HepG2 (cell line): ENCODE data around the gene PHOSPHO2. TPM values are rescaled to one million over a fixed set of nuclear protein-coding genes. Genes with fewer than 3 reads are reported as not detected.
A peak's percentile ranks its signal among the peaks of the same experiment; 100 is the strongest.

Experiments
- ATAC-seq: fragments of 200-7000 bp; cut with Tn5 transposase; 3 replicates; pipeline ENCODE4 v1.9.1; 2020; ENCODE audit warnings: mild to moderate bottlenecking, moderate library complexity
- BruUV-seq: library from RNA; stranded (reverse); fragments of 400-500 nt; replicated peaks from 2 replicates; lab custom pipeline; 2021; lab: Mats Ljungman, UMichigan
- CTCF ChIA-PET: fragments of 300-600 bp; formaldehyde crosslinking; extraction: SDS; loops from one replicate; lab custom pipeline; 2021; ENCODE audit warnings: low total read pairs, inconsistent platforms, low intra/inter-chr PET ratio; lab: Yijun Ruan, JAX
- POLR2A ChIA-PET: fragments of 350-600 bp; sonication (Branson Sonifier 250); formaldehyde crosslinking; loops from one replicate; lab custom pipeline; 2020; ENCODE audit warnings: antibody characterized with exemption, inconsistent platforms; lab: Yijun Ruan, JAX
- DNase-seq: peaks from one replicate; pipeline ENCODE4 v3.0.0-alpha.2; 2015; ENCODE audit warnings: low spot score
- FAIRE-seq: peaks from 3 replicates; lab custom pipeline; 2011; peaks lifted over from hg19 to GRCh38; lab: Jason Lieb, UNC
- H2AFZ ChIP-seq: one replicate; pipeline ENCODE4 v1.6.1; 2011; ENCODE audit warnings: low read length, inconsistent platforms
- H3K27ac ChIP-seq: fragments of 300-600 bp; 3 replicates; pipeline ENCODE4 v1.8.0; 2011; ENCODE audit warnings: mixed run types, mild to moderate bottlenecking, mixed read lengths, low read length, inconsistent platforms; ENCODE audit not compliant: insufficient read depth; ENCODE audit errors: extremely low read length
- H3K27me3 ChIP-seq, 2 experiments: fragments of 200-600 bp in 1 of 2; 2 replicates in 1 of 2; 3 replicates in 1 of 2; pipeline versions ENCODE4 v1.6.0 to v1.8.0; 2011; ENCODE audit warnings: low read length in 2 of 2, mild to moderate bottlenecking in 2 of 2, moderate library complexity in 2 of 2, inconsistent platforms in 1 of 2; ENCODE audit not compliant: insufficient read depth in 2 of 2, control insufficient read depth in 1 of 2
- H3K36me3 ChIP-seq, 2 experiments: fragments of 200-600 bp in 1 of 2; replicated peaks in 1 of 2; 2 replicates in 1 of 2; 3 replicates in 1 of 2; pipeline versions ENCODE4 v1.5.1 to v1.8.0; 2011; ENCODE audit warnings: low read length in 2 of 2, inconsistent platforms in 1 of 2; ENCODE audit not compliant: insufficient read depth in 2 of 2, control insufficient read depth in 1 of 2
- H3K4me1 ChIP-seq: 2 replicates; pipeline ENCODE4 v1.5.1; 2012; ENCODE audit warnings: low read length, inconsistent platforms; ENCODE audit not compliant: insufficient read depth
- H3K4me2 ChIP-seq: 2 replicates; pipeline ENCODE4 v1.6.0; 2011; ENCODE audit warnings: low read depth, low read length, inconsistent platforms
- H3K4me3 ChIP-seq, 3 experiments: fragments of 200-600 bp in 1 of 3; sonication (generic), shearing (Covaris generic) in 1 of 3; replicated peaks in 1 of 3; 2 replicates each; pipeline ENCODE4 v1.5.1; 2011 to 2016; ENCODE audit warnings: low read length in 3 of 3, inconsistent platforms in 2 of 3, low read depth in 2 of 3, mild to moderate bottlenecking in 2 of 3, control low read depth in 1 of 3, mixed read lengths in 1 of 3; ENCODE audit not compliant: insufficient read depth in 1 of 3
- H3K79me2 ChIP-seq: one replicate; pipeline ENCODE4 v1.6.1; 2011; ENCODE audit warnings: low read length, inconsistent platforms; ENCODE audit not compliant: insufficient read depth
- H3K9ac ChIP-seq: 2 replicates; pipeline ENCODE4 v1.6.0; 2011; ENCODE audit warnings: mild to moderate bottlenecking, low read depth, low read length, inconsistent platforms; ENCODE audit not compliant: insufficient read depth
- H3K9me3 ChIP-seq: 2 replicates; pipeline ENCODE4 v1.5.1; 2012; ENCODE audit warnings: mild to moderate bottlenecking, low read length
- H4K20me1 ChIP-seq: 2 replicates; pipeline ENCODE4 v1.6.0; 2011; ENCODE audit warnings: inconsistent platforms, mild to moderate bottlenecking, low read length, moderate library complexity; ENCODE audit not compliant: insufficient read depth
- KAT7 ChIP-seq: IDR thresholded peaks from 2 replicates; pipeline ENCODE4 v1.6.1; 2018; ENCODE audit warnings: borderline replicate concordance, missing compliant biosample characterization
- NFYC ChIP-seq: IDR thresholded peaks from 2 replicates; pipeline ENCODE4 v1.6.1; 2016; ENCODE audit warnings: missing genetic modification reagents, missing compliant biosample characterization
- POLR2A ChIP-seq, 2 experiments: IDR thresholded peaks; 2 replicates each; pipeline ENCODE4 v1.6.1; 2011; ENCODE audit warnings: low read depth in 2 of 2, low read length in 2 of 2, mild to moderate bottlenecking in 1 of 2, moderate library complexity in 1 of 2; ENCODE audit not compliant: insufficient read depth in 1 of 2
- ZBTB42 ChIP-seq: sonication (generic); formaldehyde crosslinking; IDR thresholded peaks from 2 replicates; pipeline ENCODE4 v1.5.0; 2020; ENCODE audit warnings: mild to moderate bottlenecking, missing genetic modification reagents
- ZNF24 ChIP-seq: fragments of 450-650 bp; IDR thresholded peaks from 2 replicates; pipeline ENCODE4 v1.6.1; 2017; ENCODE audit warnings: antibody characterized with exemption, mild to moderate bottlenecking
- WGBS: methylation state at CpG from one replicate; pipeline ENCODE4 v1.1.6; 2017; ENCODE audit warnings: low lambda C conversion rate; 5-methylcytosine and 5-hydroxymethylcytosine counted together
- in situ Hi-C: cut with HindIII; loops from 2 replicates; pipeline ENCODE4 v1.10.0; 2017; ENCODE audit warnings: low pct_unique_long_range_greater_than_20kb; ENCODE audit not compliant: extremely low pct_ligation_motif_present
- intact Hi-C: fragments of 100-400 bp; cut with micrococcal nuclease; formaldehyde crosslinking; loops from one replicate; pipeline ENCODE4 v1.10.0; 2022; ENCODE audit not compliant: unreplicated experiment
- polyA plus RNA-seq, 8 experiments: library from polyadenylated mRNA; depleted of rRNA in 3 of 8; stranded (reverse) in 7 of 8; unstranded in 1 of 8; fragments of >200 nt; fragmentation: Illumina TruSeq in 4 of 8; extraction: Trizol in 4 of 8; gene quantifications; 2 replicates each; pipeline versions ENCODE4 v1.2.1 to v1.2.3, GENCODE V29; 2011 to 2016; ENCODE audit warnings: low read depth in 4 of 8, missing spikeins in 1 of 8, mixed read lengths in 1 of 8; ENCODE audit not compliant: insufficient read depth in 1 of 8
- total RNA-seq, 5 experiments: library from RNA; depleted of rRNA; stranded (reverse); fragments of >200 nt; fragmentation: Illumina TruSeq; extraction: Trizol; gene quantifications; 2 replicates each; pipeline ENCODE4 v1.2.3, GENCODE V29; 2016; ENCODE audit warnings: low read depth in 1 of 5
- TF ChIP-seq, protein P1 (sequence below): sonication (generic); formaldehyde crosslinking; IDR thresholded peaks from 2 replicates; pipeline ENCODE4 v1.8.1; 2022; ENCODE audit warnings: mild to moderate bottlenecking, missing genetic modification reagents
- TF ChIP-seq, protein P2 (sequence below), 2 experiments: sonication (generic) in 1 of 2; formaldehyde crosslinking in 1 of 2; IDR thresholded peaks; 2 replicates each; pipeline versions ENCODE4 v1.5.1 to v1.6.1; 2011 to 2020; ENCODE audit warnings: borderline replicate concordance in 1 of 2, low read depth in 1 of 2, low read length in 1 of 2, mild to moderate bottlenecking in 1 of 2, missing genetic modification reagents in 1 of 2, moderate library complexity in 1 of 2

PHOSPHO2 gene
- total and polyA plus RNA-seq, 2 of the 13 experiments (the other 11 are each of a cell fraction or from before 2014, with no cell fraction given) = 6.1 to 11.4 TPM

DNA sequence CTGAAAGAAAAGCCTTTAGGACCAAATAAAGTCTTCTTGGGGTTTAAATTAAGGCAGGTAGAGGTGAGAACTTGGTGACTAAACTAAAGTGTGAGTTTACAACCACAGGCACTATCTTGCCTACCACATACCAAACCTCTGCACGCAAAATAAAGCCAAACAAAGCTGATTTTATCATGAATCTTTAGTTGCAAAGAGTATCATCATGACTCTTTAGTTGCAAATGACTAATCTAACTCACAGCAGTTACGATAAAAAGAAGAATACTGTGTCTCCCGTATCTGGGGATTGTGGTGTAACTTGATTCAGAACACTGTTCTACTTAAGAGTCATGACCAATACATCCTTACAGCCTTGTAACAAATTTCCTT lies 11.2 kb upstream of the PHOSPHO2 start:
- peaks cover 38% of the 10 kb centered on the region for H3K4me1 ChIP-seq
- no peaks in the 10 kb centered on the region for H4K20me1 ChIP-seq
- peak overlapping the region; percentile 38 for H2AFZ ChIP-seq
- peak overlapping the region; percentile 45 for H3K9ac ChIP-seq
- 34% methylated on average over 3 of the region's 3 CpGs for WGBS
- ATAC-seq (no peak), FAIRE-seq (no peak), DNase-seq (no peak)
- H3K9me3 ChIP-seq = no peaks in the 10 kb centered on the region
- no peaks in the 10 kb centered on the region for H3K36me3 ChIP-seq
- peak overlapping the region; percentile 92 for H3K27ac ChIP-seq
- BruUV-seq = TSS peak; percentile 92
- no peaks in the 10 kb centered on the region for H3K27me3 ChIP-seq
- H3K4me2 ChIP-seq = peak overlapping the region; percentile 64
- peak overlapping the region in 2 of 3 experiments; percentile 13 to 29; a peak in 2 of 6 replicates for H3K4me3 ChIP-seq
- in situ Hi-C loops (no loop called here), intact Hi-C loops (loop anchor here (1.0 to 5.0 kb wide), 5 partner anchors 10 to 111 kb away; partner anchors contain the start of genes CFAP210, FASTKD1, KLHL23 and PHOSPHO2)
- POLR2A ChIA-PET = interaction anchor here (0.9 to 3.1 kb wide), 14 partner anchors 9 to 203 kb away, joined by 3 to 32 read pairs (median 4); partner anchors contain the start of genes BBS5, CFAP210, KLHL23 and PHOSPHO2
- TF ChIP-seq NFYC (CRISPR knock-in tag) (0 out of 2 replicates have a peak, but pooled peaks have one; percentile 5), KAT7 (CRISPR knock-in tag) (0 out of 2 replicates have a peak, but pooled peaks have one; percentile 1), ZNF24 (0 out of 2 replicates have a peak, but pooled peaks have one; percentile 2), POLR2A (IDR thresholded peaks at IDR 0.05; ENCODE audit: insufficient read depth in 1 of 2, low read depth in 2 of 2, low read length in 2 of 2) (peak in 1 of 2 experiments; percentile 5; a peak in 1 of 4 replicates), ZBTB42 (0 out of 2 replicates have a peak, but pooled peaks have one; percentile 4)
- TF ChIP-seq, protein P1, sequence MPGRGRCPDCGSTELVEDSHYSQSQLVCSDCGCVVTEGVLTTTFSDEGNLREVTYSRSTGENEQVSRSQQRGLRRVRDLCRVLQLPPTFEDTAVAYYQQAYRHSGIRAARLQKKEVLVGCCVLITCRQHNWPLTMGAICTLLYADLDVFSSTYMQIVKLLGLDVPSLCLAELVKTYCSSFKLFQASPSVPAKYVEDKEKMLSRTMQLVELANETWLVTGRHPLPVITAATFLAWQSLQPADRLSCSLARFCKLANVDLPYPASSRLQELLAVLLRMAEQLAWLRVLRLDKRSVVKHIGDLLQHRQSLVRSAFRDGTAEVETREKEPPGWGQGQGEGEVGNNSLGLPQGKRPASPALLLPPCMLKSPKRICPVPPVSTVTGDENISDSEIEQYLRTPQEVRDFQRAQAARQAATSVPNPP (CRISPR knock-in tag) = no peak
- TF ChIP-seq, protein P2, sequence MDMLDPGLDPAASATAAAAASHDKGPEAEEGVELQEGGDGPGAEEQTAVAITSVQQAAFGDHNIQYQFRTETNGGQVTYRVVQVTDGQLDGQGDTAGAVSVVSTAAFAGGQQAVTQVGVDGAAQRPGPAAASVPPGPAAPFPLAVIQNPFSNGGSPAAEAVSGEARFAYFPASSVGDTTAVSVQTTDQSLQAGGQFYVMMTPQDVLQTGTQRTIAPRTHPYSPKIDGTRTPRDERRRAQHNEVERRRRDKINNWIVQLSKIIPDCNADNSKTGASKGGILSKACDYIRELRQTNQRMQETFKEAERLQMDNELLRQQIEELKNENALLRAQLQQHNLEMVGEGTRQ (IDR thresholded peaks at IDR 0.05; ENCODE audit: low read depth, low read length) = no peak
- TF ChIP-seq, protein P2 (CRISPR knock-in tag; IDR thresholded peaks at IDR 0.05; ENCODE audit: borderline replicate concordance) = no peak
- H3K79me2 ChIP-seq = no peaks in the 10 kb centered on the region
- CTCF ChIA-PET = no interaction called here
